ENCODE data around the gene CAPN9. TPM values are rescaled to one million over a fixed set of nuclear protein-coding genes. Genes with fewer than 3 reads are reported as not detected.
"Not testable (repeated sequence)": the region's sequence is repeated elsewhere in the genome, so short reads cannot be mapped to it uniquely, and the experiment has no call there.

The CAPN9 gene
- 0.44 to 0.78 TPM (median 0.77 TPM) in 3 replicates for total RNA-seq

- Mint-ChIP-seq H3K9me3 (no peaks in the 10 kb centered on the region), H3K4me1 (peaks cover 28% of the 10 kb centered on the region), H3K27ac (no peak within 1 kb of the TSS), H3K36me3 (no peaks in the 10 kb centered on the region), H3K4me3 (no peak within 1 kb of the TSS), H3K27me3 (ENCODE audit: low read depth) (no peaks in the 10 kb centered on the region)
- no peak for DNase-seq (ENCODE audit: low spot score in 2 of 2, unreplicated experiment in 2 of 2)
- TF ChIP-seq, protein P1, sequence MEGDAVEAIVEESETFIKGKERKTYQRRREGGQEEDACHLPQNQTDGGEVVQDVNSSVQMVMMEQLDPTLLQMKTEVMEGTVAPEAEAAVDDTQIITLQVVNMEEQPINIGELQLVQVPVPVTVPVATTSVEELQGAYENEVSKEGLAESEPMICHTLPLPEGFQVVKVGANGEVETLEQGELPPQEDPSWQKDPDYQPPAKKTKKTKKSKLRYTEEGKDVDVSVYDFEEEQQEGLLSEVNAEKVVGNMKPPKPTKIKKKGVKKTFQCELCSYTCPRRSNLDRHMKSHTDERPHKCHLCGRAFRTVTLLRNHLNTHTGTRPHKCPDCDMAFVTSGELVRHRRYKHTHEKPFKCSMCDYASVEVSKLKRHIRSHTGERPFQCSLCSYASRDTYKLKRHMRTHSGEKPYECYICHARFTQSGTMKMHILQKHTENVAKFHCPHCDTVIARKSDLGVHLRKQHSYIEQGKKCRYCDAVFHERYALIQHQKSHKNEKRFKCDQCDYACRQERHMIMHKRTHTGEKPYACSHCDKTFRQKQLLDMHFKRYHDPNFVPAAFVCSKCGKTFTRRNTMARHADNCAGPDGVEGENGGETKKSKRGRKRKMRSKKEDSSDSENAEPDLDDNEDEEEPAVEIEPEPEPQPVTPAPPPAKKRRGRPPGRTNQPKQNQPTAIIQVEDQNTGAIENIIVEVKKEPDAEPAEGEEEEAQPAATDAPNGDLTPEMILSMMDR (IDR thresholded peaks at IDR 0.05; ENCODE audit: unreplicated experiment) = no peak
Measured at GRCh38 chr1:230747127-230747730, at the start of gene CAPN9. TSS of gene CAPN9 (plus strand) at chr1:230747388. CDS start at chr1:230747497, 109 bp downstream.

DNA sequence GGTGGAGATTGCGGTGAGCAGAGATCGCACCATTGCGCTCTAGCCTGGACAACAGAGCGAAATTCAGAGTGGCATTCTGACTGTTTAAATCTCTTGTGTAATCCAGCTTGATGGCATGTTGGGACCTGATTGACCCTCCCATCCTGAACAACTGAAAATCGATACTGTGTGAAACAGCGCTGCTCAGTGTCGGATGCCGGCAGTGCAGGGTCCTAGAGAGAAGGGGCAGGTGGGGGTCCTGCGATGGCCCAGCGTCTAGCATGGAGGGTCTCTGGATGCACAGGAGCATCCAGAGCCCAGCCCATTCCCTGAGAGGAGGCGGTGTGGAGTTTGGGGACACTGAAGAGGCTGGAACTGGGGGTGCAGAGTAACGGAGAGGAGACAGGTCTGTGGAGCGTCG is 49.1 kb upstream of the CAPN9 start:
- H3K4me1 Mint-ChIP-seq = no peaks in the 10 kb centered on the region
- TF ChIP-seq, protein P1 (IDR thresholded peaks at IDR 0.05; ENCODE audit: unreplicated experiment) = no peak
- peaks cover 7% of the 10 kb centered on the region for H3K27me3 Mint-ChIP-seq (ENCODE audit: low read depth)
- no peak overlapping the region for H3K27ac Mint-ChIP-seq
- DNase-seq (ENCODE audit: low spot score in 2 of 2, unreplicated experiment in 2 of 2) = no peak
- peaks cover 2% of the 10 kb centered on the region for H3K36me3 Mint-ChIP-seq
- H3K4me3 Mint-ChIP-seq = no peak overlapping the region
- H3K9me3 Mint-ChIP-seq = no peaks in the 10 kb centered on the region

- DNase-seq (ENCODE audit: low spot score in 2 of 2, unreplicated experiment in 2 of 2); H3K27ac Mint-ChIP-seq; H3K27me3 Mint-ChIP-seq (ENCODE audit: low read depth); H3K36me3 Mint-ChIP-seq; H3K4me1 Mint-ChIP-seq; H3K9me3 Mint-ChIP-seq; H3K4me3 Mint-ChIP-seq: not testable (repeated sequence)
Measured at GRCh38 chr1:230698964-230699363, 48.2 kb upstream of the CAPN9 start.

DNA sequence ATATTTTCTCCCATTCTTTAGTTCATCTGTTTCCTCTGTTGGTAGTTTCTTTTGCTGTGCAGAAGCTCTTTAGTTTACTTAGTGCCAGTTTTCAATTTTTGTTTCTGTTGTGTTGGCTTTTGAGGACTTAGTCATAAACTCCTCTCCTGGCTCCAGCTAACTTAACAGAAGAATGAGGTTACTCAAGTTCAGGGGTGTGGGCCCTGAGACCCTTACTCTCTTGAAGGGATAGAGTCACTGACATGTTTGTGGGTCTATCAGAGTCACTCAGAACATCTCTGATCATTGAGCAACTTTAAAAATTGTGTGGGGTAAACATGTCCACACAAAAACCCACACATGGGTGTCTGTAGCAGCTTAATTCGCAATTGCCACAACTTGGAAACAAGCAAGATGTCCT is 47.5 kb upstream of the CAPN9 start:
- Mint-ChIP-seq H3K27ac (no peak overlapping the region), H3K9me3 (no peaks in the 10 kb centered on the region)
- TF ChIP-seq, protein P1 (IDR thresholded peaks at IDR 0.05; ENCODE audit: unreplicated experiment) = no peak

GRCh38 chr1:230700132-230700531 is 47.1 kb upstream of the CAPN9 start:
- H3K4me1 Mint-ChIP-seq = no peaks in the 10 kb centered on the region
- H3K27me3 Mint-ChIP-seq (ENCODE audit: low read depth) = peaks cover 7% of the 10 kb centered on the region
- H3K27ac Mint-ChIP-seq = no peak overlapping the region
- TF ChIP-seq, protein P1 (IDR thresholded peaks at IDR 0.05; ENCODE audit: unreplicated experiment) = no peak
- no peak overlapping the region for H3K4me3 Mint-ChIP-seq
- H3K9me3 Mint-ChIP-seq = no peaks in the 10 kb centered on the region
- H3K36me3 Mint-ChIP-seq = no peaks in the 10 kb centered on the region
- DNase-seq (ENCODE audit: low spot score in 2 of 2, unreplicated experiment in 2 of 2) = no peak

More for the DNA sequence above, 47.5 kb upstream of the CAPN9 start:
- H3K27me3 Mint-ChIP-seq (ENCODE audit: low read depth) = peaks cover 7% of the 10 kb centered on the region
- H3K4me3 Mint-ChIP-seq = no peak overlapping the region
- H3K4me1 Mint-ChIP-seq = no peaks in the 10 kb centered on the region
- H3K36me3 Mint-ChIP-seq = no peaks in the 10 kb centered on the region
- no peak for DNase-seq (ENCODE audit: low spot score in 2 of 2, unreplicated experiment in 2 of 2)

DNA sequence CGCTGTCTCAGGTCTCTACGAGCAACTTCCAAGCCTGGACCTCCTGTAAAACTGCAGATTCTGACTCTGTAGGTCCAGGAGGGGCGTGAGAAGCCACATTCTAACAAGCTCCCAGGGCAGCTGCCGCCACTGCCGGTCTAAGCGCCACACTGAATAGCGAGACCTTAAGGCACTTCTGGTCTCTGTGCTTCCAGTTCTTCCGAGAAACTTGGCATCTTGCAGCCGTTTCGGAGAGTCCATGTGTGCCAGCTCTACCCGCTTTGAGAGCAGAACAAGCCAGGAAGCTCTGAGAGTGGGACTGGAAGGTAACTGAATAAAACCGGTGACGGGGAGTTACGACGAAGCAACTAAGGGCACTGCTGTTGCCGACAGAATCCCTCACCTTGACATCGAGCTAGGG is 45.8 kb upstream of the CAPN9 start:
- no peaks in the 10 kb centered on the region for H3K36me3 Mint-ChIP-seq
- TF ChIP-seq, protein P1 (IDR thresholded peaks at IDR 0.05; ENCODE audit: unreplicated experiment) = no peak
- H3K9me3 Mint-ChIP-seq = no peaks in the 10 kb centered on the region
- peaks cover 7% of the 10 kb centered on the region for H3K27me3 Mint-ChIP-seq (ENCODE audit: low read depth)
- H3K27ac Mint-ChIP-seq = no peak overlapping the region
- H3K4me3 Mint-ChIP-seq = no peak overlapping the region
- DNase-seq (ENCODE audit: low spot score in 2 of 2, unreplicated experiment in 2 of 2) = no peak
- no peaks in the 10 kb centered on the region for H3K4me1 Mint-ChIP-seq
